Vagina (tissue), 2 donors: ENCODE measurements around the gene GZF1.

Experiments
- CTCF ChIP-seq, 3 experiments: fragments of 450-650 bp in 2 of 3; fragments of 200-600 bp in 1 of 3; sonication (generic) in 1 of 3; IDR thresholded peaks; one replicate each; pipeline ENCODE4 v1.5.1; 2017 to 2019; ENCODE audit warnings: antibody characterized with exemption in 3 of 3, mild to moderate bottlenecking in 2 of 3, moderate library complexity in 2 of 3
- POLR2AphosphoS5 ChIP-seq, 2 donors: sonication (generic); formaldehyde crosslinking; IDR thresholded peaks; one replicate each; pipeline ENCODE4 v1.9.0; 2017; ENCODE audit warnings: antibody characterized with exemption in 2 of 2, mild to moderate bottlenecking in 2 of 2, low read depth in 1 of 2; ENCODE audit not compliant: insufficient read depth in 1 of 2

DNA sequence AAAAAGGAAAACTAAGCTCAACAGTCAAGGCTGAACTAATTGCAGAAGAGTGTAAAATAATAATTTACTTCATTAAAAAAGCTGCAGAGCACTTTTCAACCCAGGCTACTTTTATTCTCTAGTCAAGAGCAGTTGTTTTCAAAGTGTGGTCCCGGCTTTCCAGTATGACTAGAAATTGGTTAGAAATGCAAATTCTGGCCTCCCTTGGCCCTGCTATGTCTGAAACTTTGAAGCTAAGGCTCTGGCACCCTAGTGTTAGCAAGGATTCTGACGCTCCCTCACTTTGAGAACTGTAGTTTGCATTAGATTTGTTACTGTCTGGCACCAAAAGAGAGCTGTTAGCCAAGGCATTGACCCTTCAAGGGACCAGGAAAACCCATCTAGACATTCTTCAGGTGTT is 20.9 kb upstream of the GZF1 start:
- TF ChIP-seq CTCF (IDR thresholded peaks at IDR 0.05) (no peak), POLR2AphosphoS5 (IDR thresholded peaks at IDR 0.05; ENCODE audit: insufficient read depth in 1 of 2, low read depth in 1 of 2) (no peak)
